ENCODE data around the gene KRTAP6-2.

KRTAP6-2 gene

DNA sequence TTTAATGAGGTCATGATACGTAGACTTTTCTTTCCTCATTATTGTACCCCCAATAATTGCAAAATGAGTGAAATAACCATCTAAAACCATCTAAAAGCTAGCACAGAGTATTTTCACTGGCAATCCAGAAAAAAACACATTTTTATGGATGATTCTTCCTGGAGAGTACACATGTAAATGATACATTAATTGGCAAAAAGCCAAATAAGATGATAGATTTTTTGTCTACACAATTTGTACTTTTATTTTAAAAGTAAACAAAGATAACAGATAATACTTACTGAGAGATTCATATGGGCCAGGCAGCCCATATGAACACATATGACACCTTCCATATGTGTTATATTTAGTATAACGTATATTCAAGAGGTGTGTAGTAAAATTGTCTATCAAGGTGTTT is 35.1 kb downstream of the KRTAP6-2 start:
- FAIRE-seq = no peak

- no peak for FAIRE-seq
Measured at GRCh38 chr21:30563072-30563471, 35.6 kb downstream of the KRTAP6-2 start.

DNA sequence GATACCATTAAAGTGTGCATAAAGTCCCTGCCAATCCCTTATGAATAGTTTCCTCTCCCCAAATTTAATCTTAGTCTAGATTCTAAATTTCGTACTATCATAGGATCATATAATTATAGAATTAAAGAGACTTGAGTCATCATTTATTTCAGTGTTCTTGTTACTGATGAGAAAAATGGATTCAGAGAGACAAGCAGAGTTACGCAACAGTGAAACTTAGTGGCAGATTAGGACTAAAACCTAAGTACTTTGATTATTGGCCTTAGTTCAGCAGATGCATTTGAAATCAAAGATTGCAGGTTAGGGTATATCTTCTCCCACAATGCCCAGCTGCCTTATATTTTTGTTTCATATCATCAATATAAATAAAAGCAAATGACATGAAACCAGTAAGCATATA is 36.7 kb downstream of the KRTAP6-2 start:
- FAIRE-seq = no peak

DNA sequence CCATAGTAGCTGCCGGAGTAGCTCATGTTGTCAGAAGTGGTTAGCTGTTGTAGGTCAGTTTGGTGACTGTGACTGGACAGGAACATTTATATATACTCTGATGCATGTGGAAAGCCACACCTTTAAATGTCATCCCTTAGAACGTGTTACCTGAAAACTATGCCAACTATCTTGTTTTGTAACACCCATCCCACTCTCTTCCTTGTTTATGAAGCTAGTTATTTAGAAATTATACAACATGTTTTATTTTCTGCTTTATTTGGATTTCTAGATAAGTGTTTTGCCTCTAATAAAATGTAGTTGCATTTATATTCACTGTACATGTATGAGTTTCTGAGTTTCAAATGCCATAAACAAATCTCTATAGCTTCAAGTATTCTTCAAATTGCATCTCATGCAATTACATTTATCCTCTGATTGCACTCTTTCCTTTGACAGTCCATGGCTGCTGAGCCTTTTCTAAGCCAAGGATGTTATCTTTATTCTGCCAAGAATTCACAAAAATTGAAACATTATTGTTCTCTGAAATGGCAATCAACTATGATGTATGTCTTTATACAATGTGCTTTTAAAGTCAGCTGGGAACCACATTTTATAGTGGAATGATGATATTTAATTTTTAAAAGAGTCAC is 37.3 kb downstream of the KRTAP6-2 start, which contains the start of gene KRTAP19-7:
KRTAP19-7 (minus strand) TSS at position 51 of the 632 bp plus-strand sequence; CDS start at position 26, 25 bp downstream.
- FAIRE-seq = no peak

- FAIRE-seq = no peak
Measured at GRCh38 chr21:30555095-30555494, 43.6 kb downstream of the KRTAP6-2 start.

- no peak for FAIRE-seq
Measured at GRCh38 chr21:30552782-30553181, 45.9 kb downstream of the KRTAP6-2 start.
